ENCODE results near the gene NCKAP1.

DNA sequence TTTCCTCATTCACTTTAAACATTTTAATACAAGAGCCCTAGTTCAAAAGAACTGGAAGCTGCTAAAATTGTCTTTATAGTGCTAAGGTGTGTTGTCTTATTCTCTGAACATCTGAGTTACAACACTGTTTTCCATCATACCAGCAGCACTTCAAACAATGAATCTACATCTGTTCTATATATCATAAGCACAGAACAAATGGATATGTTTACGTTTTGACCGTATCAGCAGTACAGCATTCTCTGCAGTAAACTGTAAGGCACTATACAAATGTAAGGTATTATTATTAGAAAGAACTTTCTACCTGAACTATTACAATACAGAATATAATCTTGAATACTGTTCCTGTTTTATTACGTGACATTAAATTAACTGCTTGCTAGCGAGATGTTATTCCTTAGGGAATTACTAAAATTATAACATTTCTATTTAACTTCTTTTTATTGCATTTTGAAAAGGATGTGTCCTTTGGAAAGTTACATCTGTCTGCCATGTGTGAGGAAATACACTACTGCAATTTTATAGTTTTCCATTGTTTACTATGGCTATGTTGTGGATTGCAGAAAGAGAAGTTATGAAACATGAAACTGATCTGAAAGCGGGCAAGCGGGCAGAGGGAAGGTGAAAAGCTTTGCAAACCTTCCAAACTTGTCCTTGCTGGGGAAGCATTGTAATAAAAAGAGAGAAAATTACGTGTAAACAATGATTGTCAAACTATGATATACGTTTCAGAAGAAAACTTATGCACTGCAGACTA is 13.7 kb downstream of the NCKAP1 start:
- no peak for TF ChIP-seq POLR2A (IDR thresholded peaks at IDR 0.05; ENCODE audit: low read depth, low read length)
- TF ChIP-seq SMC3 (IDR thresholded peaks at IDR 0.05; ENCODE audit: low read depth, low read length), result no peak
- TF ChIP-seq, protein P1, sequence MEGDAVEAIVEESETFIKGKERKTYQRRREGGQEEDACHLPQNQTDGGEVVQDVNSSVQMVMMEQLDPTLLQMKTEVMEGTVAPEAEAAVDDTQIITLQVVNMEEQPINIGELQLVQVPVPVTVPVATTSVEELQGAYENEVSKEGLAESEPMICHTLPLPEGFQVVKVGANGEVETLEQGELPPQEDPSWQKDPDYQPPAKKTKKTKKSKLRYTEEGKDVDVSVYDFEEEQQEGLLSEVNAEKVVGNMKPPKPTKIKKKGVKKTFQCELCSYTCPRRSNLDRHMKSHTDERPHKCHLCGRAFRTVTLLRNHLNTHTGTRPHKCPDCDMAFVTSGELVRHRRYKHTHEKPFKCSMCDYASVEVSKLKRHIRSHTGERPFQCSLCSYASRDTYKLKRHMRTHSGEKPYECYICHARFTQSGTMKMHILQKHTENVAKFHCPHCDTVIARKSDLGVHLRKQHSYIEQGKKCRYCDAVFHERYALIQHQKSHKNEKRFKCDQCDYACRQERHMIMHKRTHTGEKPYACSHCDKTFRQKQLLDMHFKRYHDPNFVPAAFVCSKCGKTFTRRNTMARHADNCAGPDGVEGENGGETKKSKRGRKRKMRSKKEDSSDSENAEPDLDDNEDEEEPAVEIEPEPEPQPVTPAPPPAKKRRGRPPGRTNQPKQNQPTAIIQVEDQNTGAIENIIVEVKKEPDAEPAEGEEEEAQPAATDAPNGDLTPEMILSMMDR (conservative IDR thresholded peaks at IDR 0.05; ENCODE audit: low read depth, low read length), result no peak
- TF ChIP-seq CHD1 (IDR thresholded peaks at IDR 0.05; ENCODE audit: low read depth, low read length), result no peak
- no peak for TF ChIP-seq RAD21 (IDR thresholded peaks at IDR 0.05; ENCODE audit: low read length)
- no peak for TF ChIP-seq CEBPB (IDR thresholded peaks at IDR 0.05; ENCODE audit: low read depth, low read length)
- TF ChIP-seq MXI1 (IDR thresholded peaks at IDR 0.05; ENCODE audit: borderline replicate concordance, low read depth, low read length), result no peak
